Measurements from ENCODE around the gene PDE6A. TPM values are rescaled to one million over a fixed set of nuclear protein-coding genes. Genes with fewer than 3 reads are reported as not detected.

PDE6A gene
- total and polyA plus RNA-seq, 2 of the 13 experiments (the other 11 are each of a cell fraction or from before 2014, with no cell fraction given): 0.01 TPM; not detected in 1

- H3K36me3 ChIP-seq (replicated peaks in 1 of 2; ENCODE audit: control insufficient read depth in 1 of 2, insufficient read depth in 2 of 2, low read length in 2 of 2): no peaks in the 10 kb centered on the region
- no TSS peak for BruUV-seq (replicated peaks)
- WGBS (ENCODE audit: low lambda C conversion rate): 47% methylated on average over 9 of the region's 12 CpGs
- no peak overlapping the region for H3K9ac ChIP-seq (ENCODE audit: insufficient read depth, low read depth, low read length)
- no peaks in the 10 kb centered on the region for H3K79me2 ChIP-seq (ENCODE audit: insufficient read depth, low read length)
- H3K4me2 ChIP-seq (ENCODE audit: low read depth, low read length): 0 out of 2 replicates have a peak overlapping the region, but pooled peaks have one; percentile 10
- FAIRE-seq (peak; percentile 75), DNase-seq (ENCODE audit: low spot score) (peak; percentile 58), ATAC-seq (peak; percentile 92)
- POLR2A ChIA-PET: no interaction called here
- intact Hi-C loops (cut with micrococcal nuclease; ENCODE audit: unreplicated experiment) (loop anchor here (1.0 to 5.0 kb wide), 2 partner anchors 15 to 140 kb away; no protein-coding TSS in a partner anchor), in situ Hi-C loops (cut with HindIII; ENCODE audit: extremely low pct_ligation_motif_present, low pct_unique_long_range_greater_than_20kb) (no loop called here)
- H3K4me1 ChIP-seq (ENCODE audit: insufficient read depth, low read length): no peaks in the 10 kb centered on the region
- no peaks in the 10 kb centered on the region for H3K9me3 ChIP-seq (ENCODE audit: low read length)
- no peaks in the 10 kb centered on the region for H4K20me1 ChIP-seq (ENCODE audit: insufficient read depth, low read length)
- H3K27ac ChIP-seq (ENCODE audit: extremely low read length, insufficient read depth, low read length): no peak overlapping the region
- CTCF ChIA-PET (ENCODE audit: low intra/inter-chr PET ratio, low total read pairs): interaction anchor here (1.1 to 2.3 kb wide), 7 partner anchors 15 to 216 kb away, joined by 3 to 19 read pairs (median 5); no protein-coding TSS in a partner anchor
- H3K27me3 ChIP-seq (ENCODE audit: control insufficient read depth in 1 of 2, insufficient read depth in 2 of 2, low read length in 2 of 2): no peaks in the 10 kb centered on the region
- no peak overlapping the region for H3K4me3 ChIP-seq (replicated peaks in 1 of 3; ENCODE audit: insufficient read depth in 1 of 3, low read depth in 2 of 3, low read length in 3 of 3)
- no peak overlapping the region for H2AFZ ChIP-seq (ENCODE audit: low read length)
- TF ChIP-seq ZBTB1 (CRISPR knock-in tag; IDR thresholded peaks at IDR 0.05; ENCODE audit: borderline replicate concordance) (no peak), STAG1 (CRISPR knock-in tag; IDR thresholded peaks at IDR 0.05) (peak; percentile 73), RAD21 (CRISPR knock-in tag; IDR thresholded peaks at IDR 0.05) (0 out of 2 replicates have a peak, but pooled peaks have one; percentile 35), SALL1 (CRISPR knock-in tag; IDR thresholded peaks at IDR 0.05) (0 out of 2 replicates have a peak, but pooled peaks have one; percentile 22), HHEX (CRISPR knock-in tag; IDR thresholded peaks at IDR 0.05) (no peak), XRCC5 (optimal IDR thresholded peaks at IDR 0.05; ENCODE audit: low read length) (peak; percentile 51), UBTF (CRISPR knock-in tag; IDR thresholded peaks at IDR 0.05) (no peak), ASH2L (IDR thresholded peaks at IDR 0.05; ENCODE audit: insufficient read length, low read depth, low read length) (no peak), SMC3 (IDR thresholded peaks at IDR 0.05; ENCODE audit: low read length) (peak; percentile 82), NR2F2 (IDR thresholded peaks at IDR 0.05; ENCODE audit: borderline replicate concordance, low read depth) (no peak), ZNF331 (CRISPR knock-in tag; IDR thresholded peaks at IDR 0.05) (no peak), MAFF (IDR thresholded peaks at IDR 0.05; ENCODE audit: low read depth, low read length) (0 out of 2 replicates have a peak, but pooled peaks have one; percentile 9)
- TF ChIP-seq, protein P1, sequence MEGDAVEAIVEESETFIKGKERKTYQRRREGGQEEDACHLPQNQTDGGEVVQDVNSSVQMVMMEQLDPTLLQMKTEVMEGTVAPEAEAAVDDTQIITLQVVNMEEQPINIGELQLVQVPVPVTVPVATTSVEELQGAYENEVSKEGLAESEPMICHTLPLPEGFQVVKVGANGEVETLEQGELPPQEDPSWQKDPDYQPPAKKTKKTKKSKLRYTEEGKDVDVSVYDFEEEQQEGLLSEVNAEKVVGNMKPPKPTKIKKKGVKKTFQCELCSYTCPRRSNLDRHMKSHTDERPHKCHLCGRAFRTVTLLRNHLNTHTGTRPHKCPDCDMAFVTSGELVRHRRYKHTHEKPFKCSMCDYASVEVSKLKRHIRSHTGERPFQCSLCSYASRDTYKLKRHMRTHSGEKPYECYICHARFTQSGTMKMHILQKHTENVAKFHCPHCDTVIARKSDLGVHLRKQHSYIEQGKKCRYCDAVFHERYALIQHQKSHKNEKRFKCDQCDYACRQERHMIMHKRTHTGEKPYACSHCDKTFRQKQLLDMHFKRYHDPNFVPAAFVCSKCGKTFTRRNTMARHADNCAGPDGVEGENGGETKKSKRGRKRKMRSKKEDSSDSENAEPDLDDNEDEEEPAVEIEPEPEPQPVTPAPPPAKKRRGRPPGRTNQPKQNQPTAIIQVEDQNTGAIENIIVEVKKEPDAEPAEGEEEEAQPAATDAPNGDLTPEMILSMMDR (CRISPR knock-in tag; IDR thresholded peaks at IDR 0.05): peak; percentile 88
- TF ChIP-seq, protein P2, sequence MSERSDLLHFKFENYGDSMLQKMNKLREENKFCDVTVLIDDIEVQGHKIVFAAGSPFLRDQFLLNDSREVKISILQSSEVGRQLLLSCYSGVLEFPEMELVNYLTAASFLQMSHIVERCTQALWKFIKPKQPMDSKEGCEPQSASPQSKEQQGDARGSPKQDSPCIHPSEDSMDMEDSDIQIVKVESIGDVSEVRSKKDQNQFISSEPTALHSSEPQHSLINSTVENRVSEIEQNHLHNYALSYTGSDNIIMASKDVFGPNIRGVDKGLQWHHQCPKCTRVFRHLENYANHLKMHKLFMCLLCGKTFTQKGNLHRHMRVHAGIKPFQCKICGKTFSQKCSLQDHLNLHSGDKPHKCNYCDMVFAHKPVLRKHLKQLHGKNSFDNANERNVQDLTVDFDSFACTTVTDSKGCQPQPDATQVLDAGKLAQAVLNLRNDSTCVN (CRISPR knock-in tag; IDR thresholded peaks at IDR 0.05; ENCODE audit: borderline replicate concordance): no peak
- TF ChIP-seq, protein P3, sequence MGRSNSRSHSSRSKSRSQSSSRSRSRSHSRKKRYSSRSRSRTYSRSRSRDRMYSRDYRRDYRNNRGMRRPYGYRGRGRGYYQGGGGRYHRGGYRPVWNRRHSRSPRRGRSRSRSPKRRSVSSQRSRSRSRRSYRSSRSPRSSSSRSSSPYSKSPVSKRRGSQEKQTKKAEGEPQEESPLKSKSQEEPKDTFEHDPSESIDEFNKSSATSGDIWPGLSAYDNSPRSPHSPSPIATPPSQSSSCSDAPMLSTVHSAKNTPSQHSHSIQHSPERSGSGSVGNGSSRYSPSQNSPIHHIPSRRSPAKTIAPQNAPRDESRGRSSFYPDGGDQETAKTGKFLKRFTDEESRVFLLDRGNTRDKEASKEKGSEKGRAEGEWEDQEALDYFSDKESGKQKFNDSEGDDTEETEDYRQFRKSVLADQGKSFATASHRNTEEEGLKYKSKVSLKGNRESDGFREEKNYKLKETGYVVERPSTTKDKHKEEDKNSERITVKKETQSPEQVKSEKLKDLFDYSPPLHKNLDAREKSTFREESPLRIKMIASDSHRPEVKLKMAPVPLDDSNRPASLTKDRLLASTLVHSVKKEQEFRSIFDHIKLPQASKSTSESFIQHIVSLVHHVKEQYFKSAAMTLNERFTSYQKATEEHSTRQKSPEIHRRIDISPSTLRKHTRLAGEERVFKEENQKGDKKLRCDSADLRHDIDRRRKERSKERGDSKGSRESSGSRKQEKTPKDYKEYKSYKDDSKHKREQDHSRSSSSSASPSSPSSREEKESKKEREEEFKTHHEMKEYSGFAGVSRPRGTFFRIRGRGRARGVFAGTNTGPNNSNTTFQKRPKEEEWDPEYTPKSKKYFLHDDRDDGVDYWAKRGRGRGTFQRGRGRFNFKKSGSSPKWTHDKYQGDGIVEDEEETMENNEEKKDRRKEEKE (IDR thresholded peaks at IDR 0.05): no peak
- TF ChIP-seq, protein P4, sequence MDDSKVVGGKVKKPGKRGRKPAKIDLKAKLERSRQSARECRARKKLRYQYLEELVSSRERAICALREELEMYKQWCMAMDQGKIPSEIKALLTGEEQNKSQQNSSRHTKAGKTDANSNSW (CRISPR knock-in tag; IDR thresholded peaks at IDR 0.05; ENCODE audit: borderline replicate concordance): 0 out of 2 replicates have a peak, but pooled peaks have one; percentile 55
These were observed 91.8 kb downstream of the PDE6A start for GRCh38 chr5:149852641-149853330.
